Astrocyte (in vitro differentiated cells and primary cell): Measurements from ENCODE around the gene INSC.

Experiments
- EZH2 ChIP-seq: IDR thresholded peaks from 2 replicates; pipeline ENCODE4 v1.6.1; 2012; ENCODE audit warnings: mild to moderate bottlenecking, low read length, inconsistent platforms; ENCODE audit not compliant: insufficient read depth
- TF ChIP-seq, protein P1 (sequence below): IDR thresholded peaks from 2 replicates; pipeline ENCODE4 v1.5.1; 2011; ENCODE audit warnings: low read depth, mild to moderate bottlenecking, inconsistent platforms, low read length, moderate library complexity; ENCODE audit not compliant: insufficient read depth

DNA sequence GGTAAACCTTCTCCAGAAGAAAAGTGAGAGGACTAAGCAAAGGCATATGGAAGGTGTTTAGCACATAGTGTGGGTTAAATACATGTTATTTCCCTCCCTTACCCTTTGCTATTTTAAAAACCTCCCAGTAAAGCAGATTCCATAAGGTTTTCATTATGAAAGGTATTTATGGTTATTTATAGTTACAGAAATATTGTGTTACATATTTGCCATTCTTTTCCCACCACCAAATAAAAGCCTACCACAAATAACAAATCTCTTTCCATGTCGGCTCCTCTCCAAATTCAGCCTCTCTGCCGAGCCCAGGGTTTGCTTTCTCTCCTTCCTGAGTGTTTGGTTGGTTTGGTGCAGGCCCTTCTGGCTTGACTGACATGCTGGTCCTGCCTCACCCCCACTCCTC is 64.4 kb downstream of the INSC start:
- TF ChIP-seq, protein P1, sequence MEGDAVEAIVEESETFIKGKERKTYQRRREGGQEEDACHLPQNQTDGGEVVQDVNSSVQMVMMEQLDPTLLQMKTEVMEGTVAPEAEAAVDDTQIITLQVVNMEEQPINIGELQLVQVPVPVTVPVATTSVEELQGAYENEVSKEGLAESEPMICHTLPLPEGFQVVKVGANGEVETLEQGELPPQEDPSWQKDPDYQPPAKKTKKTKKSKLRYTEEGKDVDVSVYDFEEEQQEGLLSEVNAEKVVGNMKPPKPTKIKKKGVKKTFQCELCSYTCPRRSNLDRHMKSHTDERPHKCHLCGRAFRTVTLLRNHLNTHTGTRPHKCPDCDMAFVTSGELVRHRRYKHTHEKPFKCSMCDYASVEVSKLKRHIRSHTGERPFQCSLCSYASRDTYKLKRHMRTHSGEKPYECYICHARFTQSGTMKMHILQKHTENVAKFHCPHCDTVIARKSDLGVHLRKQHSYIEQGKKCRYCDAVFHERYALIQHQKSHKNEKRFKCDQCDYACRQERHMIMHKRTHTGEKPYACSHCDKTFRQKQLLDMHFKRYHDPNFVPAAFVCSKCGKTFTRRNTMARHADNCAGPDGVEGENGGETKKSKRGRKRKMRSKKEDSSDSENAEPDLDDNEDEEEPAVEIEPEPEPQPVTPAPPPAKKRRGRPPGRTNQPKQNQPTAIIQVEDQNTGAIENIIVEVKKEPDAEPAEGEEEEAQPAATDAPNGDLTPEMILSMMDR: no peak
- no peak for TF ChIP-seq EZH2
